ENCODE results near the gene ATP6AP2.

DNA sequence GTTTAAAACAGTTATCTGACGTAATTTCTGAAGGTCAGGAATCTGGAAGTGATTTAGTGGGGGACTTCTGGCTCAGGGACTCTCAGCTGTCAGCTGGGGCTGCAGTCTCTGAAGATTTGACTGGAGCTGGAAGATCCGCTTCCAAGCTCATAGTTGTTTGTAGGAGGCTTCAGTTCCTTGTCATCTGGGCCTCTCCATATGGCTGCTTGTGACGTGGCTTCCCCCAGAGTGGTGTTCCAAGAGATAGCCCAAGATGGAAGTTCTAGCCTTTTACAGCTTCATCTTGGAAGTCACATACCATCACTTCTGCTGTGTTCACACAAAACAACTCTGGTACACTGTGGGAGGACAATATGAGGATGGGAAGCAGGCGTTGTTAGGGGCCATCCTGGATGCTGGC is 44.5 kb downstream of the ATP6AP2 start:
- TF ChIP-seq, protein P1, sequence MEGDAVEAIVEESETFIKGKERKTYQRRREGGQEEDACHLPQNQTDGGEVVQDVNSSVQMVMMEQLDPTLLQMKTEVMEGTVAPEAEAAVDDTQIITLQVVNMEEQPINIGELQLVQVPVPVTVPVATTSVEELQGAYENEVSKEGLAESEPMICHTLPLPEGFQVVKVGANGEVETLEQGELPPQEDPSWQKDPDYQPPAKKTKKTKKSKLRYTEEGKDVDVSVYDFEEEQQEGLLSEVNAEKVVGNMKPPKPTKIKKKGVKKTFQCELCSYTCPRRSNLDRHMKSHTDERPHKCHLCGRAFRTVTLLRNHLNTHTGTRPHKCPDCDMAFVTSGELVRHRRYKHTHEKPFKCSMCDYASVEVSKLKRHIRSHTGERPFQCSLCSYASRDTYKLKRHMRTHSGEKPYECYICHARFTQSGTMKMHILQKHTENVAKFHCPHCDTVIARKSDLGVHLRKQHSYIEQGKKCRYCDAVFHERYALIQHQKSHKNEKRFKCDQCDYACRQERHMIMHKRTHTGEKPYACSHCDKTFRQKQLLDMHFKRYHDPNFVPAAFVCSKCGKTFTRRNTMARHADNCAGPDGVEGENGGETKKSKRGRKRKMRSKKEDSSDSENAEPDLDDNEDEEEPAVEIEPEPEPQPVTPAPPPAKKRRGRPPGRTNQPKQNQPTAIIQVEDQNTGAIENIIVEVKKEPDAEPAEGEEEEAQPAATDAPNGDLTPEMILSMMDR (conservative IDR thresholded peaks at IDR 0.05; ENCODE audit: low read depth, low read length) = no peak
- TF ChIP-seq EZH2 (IDR thresholded peaks at IDR 0.05; ENCODE audit: low read length, unreplicated experiment) (no peak), EZH2phosphoT487 (IDR thresholded peaks at IDR 0.05; ENCODE audit: borderline replicate concordance, low read length) (no peak)

Data from PC-3 (cell line).